Stromal cell of bone marrow (primary cell): ENCODE data around the gene VAV2.

Experiments
- DNase-seq: peaks from one replicate; pipeline ENCODE4 v3.0.0-alpha.2; 2012; ENCODE audit warnings: low read depth

Gene VAV2

GRCh38 chr9:133835262-133835901 is 156.7 kb downstream of the VAV2 start:
- DNase-seq = no peak

DNA sequence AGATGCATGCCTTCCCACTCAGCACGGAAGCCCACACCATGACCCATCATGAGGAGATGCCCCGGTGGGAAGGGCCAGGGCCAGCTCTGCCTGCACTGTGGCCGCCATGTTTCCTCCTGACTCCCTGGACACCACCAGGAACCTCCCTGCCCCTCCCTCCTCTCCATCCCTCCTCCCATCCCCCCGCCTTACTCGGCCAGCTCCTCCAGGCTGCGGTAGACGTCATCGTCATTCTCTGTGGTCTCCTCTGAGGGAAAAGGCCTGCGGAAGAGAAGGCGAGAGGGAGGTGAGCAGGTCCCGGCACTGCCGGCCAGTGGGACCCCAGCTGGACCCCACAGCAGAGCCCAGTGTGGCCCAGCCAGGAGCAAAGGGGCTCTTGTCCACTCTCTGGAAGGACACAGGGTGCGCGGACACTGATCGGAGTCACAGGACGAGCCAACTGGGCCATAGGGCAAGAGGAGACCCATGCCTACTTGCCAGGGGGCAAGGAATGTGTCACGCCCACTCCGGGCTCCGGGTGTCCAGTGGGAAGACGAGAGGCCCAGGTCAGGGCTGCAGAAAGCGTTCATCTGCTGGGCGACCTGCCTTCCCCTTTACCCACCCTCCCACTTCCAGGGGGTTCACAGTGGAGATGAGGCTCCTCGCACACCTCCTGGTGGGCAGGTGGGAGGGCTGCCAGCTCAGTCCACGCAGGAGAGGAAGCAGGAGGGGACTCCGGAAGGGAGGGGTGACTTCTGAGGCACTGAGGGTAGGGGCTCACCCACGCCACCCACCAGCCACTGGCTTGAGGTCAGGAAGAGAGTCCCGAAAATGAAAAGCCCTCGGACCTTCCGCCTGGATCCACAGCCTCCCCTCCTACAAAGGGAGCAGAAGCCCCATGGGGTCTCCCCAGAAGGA is 157.8 kb downstream of the VAV2 start:
- no peak for DNase-seq

GRCh38 chr9:133833388-133834025 is 158.6 kb downstream of the VAV2 start:
- no peak for DNase-seq

- no peak for DNase-seq
These were observed 159.2 kb downstream of the VAV2 start for GRCh38 chr9:133832877-133833276.

GRCh38 chr9:133830711-133831110 is 161.4 kb downstream of the VAV2 start:
- no peak for DNase-seq

DNA sequence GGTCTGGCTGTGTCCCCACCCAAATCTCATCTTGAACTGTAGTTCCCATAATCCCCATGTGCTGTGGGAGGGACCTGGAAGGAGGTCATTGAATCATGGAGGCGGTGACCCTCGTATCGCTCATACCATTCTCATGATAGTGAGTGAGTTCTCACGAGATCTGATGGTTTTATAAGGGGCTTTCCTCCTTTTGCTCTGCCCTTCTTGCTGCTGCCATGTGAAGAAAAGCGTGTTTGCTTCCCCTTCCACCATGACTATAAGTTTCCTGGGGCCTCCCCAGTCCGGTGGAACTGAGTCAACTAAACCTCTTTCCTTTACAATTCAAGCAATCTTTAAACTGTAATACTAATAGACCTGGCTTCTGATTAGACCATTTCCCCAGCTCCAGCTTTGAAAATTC is 161.8 kb downstream of the VAV2 start:
- DNase-seq = no peak

GRCh38 chr9:133828338-133828997 is 163.7 kb downstream of the VAV2 start:
- no peak for DNase-seq

- DNase-seq = no peak
These were observed 165.6 kb downstream of the VAV2 start for GRCh38 chr9:133826289-133827085.

DNA sequence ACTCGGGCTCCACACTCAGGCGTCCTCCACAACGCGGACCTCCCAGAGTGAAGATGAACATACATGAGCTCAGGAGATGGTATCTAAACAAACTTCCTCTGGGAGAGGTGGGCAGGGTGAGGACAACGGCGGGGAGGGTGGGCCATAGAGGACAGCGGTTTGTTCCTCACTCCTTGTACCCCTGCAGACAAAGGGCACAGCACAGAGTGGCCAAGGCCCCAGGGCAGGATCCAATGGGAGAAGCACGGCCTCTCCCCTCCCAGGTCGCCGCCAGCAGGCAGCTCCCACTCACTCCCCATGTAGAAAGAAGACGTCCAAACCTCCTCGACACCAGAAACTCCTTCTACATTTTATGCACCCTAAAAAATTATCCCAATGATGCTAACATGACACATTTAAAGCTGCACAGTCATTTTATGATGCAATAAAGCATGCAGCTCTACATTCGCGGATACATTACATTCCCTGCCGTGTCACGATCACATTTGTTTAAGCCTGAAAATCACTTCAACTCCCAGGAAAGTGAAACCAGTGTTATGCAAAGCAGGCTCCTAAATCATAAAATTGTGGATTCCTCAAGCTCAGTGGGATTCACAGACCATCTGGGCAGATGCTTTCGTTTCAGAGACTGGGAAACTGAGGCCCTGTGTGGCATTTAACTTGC is 166.4 kb downstream of the VAV2 start:
- DNase-seq = no peak

GRCh38 chr9:133824802-133825186 is 167.3 kb downstream of the VAV2 start:
- no peak for DNase-seq

DNA sequence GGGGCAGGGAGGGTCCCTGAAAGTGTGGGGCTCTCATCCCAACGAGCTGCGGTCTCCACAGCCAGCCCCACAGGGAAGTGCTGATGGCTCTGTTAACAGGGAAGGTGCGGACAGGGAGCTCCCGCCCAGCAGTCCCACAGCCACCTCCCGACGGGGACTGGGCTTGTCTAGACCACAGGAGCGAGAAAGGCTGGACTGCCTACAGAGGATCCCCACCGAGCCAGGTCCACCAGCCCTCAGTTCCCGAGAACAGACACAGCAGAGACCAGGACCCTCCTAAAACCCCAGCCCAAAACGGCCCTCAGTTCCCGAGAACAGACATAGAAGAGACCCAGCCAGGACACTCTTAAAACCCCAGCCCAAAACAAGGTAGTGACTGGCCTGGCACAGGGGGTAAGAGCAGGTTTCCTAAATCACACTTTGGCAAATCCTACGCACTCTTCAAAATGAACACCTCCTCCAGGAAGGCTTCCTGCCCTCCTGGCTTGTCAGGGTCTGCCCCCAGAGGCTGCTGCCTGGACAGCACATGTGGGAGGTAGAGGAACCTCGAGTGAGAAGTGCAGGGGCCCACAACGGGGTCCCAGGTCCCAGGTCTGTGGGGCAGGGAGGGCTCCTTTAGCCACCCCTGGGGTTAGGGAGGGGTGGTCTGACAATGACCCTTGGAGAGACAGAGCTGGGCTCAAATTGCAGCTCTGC is 167.9 kb downstream of the VAV2 start:
- no peak for DNase-seq

- no peak for DNase-seq
These were observed 168.7 kb downstream of the VAV2 start for GRCh38 chr9:133823189-133824105.

- no peak for DNase-seq
These were observed 169.6 kb downstream of the VAV2 start for GRCh38 chr9:133822430-133823065.

- no peak for DNase-seq
These were observed 170.3 kb downstream of the VAV2 start for GRCh38 chr9:133821601-133822429.

DNA sequence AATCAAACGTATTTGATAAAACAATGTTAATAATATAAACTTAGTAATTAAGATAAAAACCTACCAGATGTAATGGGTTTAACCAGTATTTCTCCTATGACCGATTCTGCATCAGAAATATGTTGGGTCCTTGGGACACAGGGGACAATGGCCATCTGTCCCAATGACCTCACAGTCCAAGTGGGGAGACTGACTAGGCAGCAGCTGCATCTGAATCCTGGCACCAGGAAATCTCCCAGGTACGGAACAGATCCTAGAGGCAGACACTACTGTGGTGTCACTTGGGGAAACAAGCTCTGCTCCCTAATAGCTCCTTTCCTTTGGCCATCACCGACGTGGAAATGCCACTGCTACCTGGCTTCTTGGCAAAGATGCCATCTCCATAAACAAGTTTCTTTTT is 172.2 kb downstream of the VAV2 start:
- DNase-seq = no peak

- peak; percentile 61 for DNase-seq
These were observed 173.7 kb downstream of the VAV2 start for GRCh38 chr9:133818444-133818843.

DNA sequence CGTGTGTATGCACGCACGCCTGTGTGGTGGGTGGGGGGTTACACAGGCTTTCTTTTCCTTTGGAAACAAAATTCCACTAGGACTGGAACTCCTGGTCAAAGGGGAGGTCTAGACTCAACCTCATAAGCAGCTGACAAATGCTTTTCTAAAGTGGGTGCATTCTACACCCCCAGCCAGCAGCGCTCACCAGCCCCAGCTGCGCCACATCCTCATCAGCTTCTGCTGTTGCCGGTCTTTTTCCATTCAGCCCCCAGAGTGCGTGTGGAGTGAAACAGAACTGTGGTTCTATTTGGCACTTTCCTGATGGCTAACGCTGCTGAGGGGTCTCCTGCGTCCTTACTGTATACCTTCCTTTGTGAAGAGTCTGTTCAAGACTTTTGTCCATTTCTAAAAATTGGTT is 176.3 kb downstream of the VAV2 start:
- DNase-seq = no peak

- DNase-seq = no peak
These were observed 177.4 kb downstream of the VAV2 start for GRCh38 chr9:133814586-133815208.
